Measurements from ENCODE around the gene RTN4R.

DNA sequence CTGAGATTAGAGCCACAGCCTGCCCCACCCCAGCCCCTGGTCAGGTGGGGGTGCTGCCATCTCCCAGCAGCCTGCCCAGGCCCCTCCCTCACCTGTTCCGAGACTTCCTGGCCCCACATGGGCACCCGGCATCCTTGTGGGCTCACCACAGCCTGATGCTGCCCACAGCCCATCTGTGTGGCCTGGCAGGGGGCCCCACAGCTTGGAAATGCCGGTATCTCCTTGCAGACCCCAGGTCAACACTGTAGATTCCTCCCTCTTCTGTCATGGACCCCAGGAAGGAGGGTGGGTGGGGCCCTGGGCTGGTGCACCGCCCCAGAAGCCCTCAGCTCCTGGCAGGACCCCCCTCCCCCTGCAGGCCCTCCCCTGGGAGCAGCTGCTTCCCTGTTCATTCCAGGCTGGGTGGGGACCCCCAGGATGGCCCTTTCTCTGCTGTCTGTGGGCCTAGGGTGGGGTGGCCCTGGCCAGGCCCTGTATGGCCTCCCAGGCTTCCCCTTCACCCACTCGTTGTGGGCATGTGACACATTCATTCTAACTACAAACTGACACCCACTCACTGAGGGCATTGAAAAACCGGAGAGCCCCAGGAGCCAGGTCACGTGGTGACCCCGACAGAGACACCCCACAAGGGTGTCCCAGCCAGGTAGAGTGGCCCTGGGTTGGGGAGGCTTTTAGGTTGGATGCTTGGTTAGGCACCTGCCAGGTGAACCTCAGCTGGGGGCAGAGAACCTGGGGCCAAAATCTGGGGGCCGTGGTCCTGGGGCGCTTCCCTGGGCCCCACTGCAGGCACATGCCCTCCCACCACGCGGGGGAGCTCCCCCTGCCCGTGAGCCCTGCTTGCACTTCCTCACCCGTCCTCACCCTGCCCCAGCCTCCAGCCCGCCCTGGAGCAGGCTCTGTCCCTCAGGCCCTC lies 73.2 kb downstream of the RTN4R start:
- TF ChIP-seq POLR2A (IDR thresholded peaks at IDR 0.05; ENCODE audit: low read depth, low read length) = no peak
- no peak for TF ChIP-seq POLR2AphosphoS5 (IDR thresholded peaks at IDR 0.05; ENCODE audit: low read depth, low read length)
- no peak for TF ChIP-seq POU2F2 (IDR thresholded peaks at IDR 0.05; ENCODE audit: low read depth, low read length)
- no peak for TF ChIP-seq TAF1 (IDR thresholded peaks at IDR 0.05; ENCODE audit: low read depth, low read length)
- no peak for TF ChIP-seq PAX5 (IDR thresholded peaks at IDR 0.05; ENCODE audit: insufficient read depth, low read length, severe bottlenecking)
- TF ChIP-seq SPI1 (IDR thresholded peaks at IDR 0.05; ENCODE audit: low read depth, low read length) = no peak
